Erythroblast (primary cell): Measurements from ENCODE around the gene GAL3ST2.

Experiments
- DNase-seq, 2 experiments: peaks; one replicate each; lab custom pipeline; 2025; lab: John Stamatoyannopoulos, UW
- GATA1 ChIP-seq: IDR thresholded peaks from 2 replicates; pipeline ENCODE4 v1.6.1; 2011; ENCODE audit warnings: low read depth, mild to moderate bottlenecking, control low read depth, low read length, moderate library complexity
- POLR2A ChIP-seq: IDR thresholded peaks from 2 replicates; pipeline ENCODE4 v1.6.1; 2011; ENCODE audit warnings: mild to moderate bottlenecking, low read length

GAL3ST2 gene

GRCh38 chr2:241834527-241835210 lies 58.0 kb downstream of the GAL3ST2 start:
- no peak for DNase-seq
- TF ChIP-seq POLR2A (no peak), GATA1 (no peak)

- TF ChIP-seq GATA1 (no peak), POLR2A (no peak)
- no peak for DNase-seq
These were observed 59.0 kb downstream of the GAL3ST2 start for GRCh38 chr2:241835611-241836010.

- DNase-seq, result no peak
- TF ChIP-seq POLR2A (no peak), GATA1 (no peak)
These were observed 59.7 kb downstream of the GAL3ST2 start for GRCh38 chr2:241836292-241836691.

GRCh38 chr2:241837197-241837965 lies 60.8 kb downstream of the GAL3ST2 start:
- no peak for DNase-seq
- TF ChIP-seq POLR2A, result no peak
- no peak for TF ChIP-seq GATA1

GRCh38 chr2:241841181-241842066 lies 64.8 kb downstream of the GAL3ST2 start:
- TF ChIP-seq POLR2A (no peak), GATA1 (no peak)
- DNase-seq, result no peak

GRCh38 chr2:241842067-241842415 lies 65.4 kb downstream of the GAL3ST2 start:
- TF ChIP-seq GATA1 (no peak), POLR2A (no peak)
- DNase-seq, result no peak

GRCh38 chr2:241842620-241843211 lies 66.1 kb downstream of the GAL3ST2 start:
- no peak for DNase-seq
- TF ChIP-seq GATA1 (no peak), POLR2A (no peak)

- no peak for DNase-seq
- no peak for TF ChIP-seq GATA1
- no peak for TF ChIP-seq POLR2A
These were observed 66.9 kb downstream of the GAL3ST2 start for GRCh38 chr2:241843321-241844065.

- peak; percentile 86 to 89 for DNase-seq
- TF ChIP-seq GATA1 (no peak), POLR2A (peak; percentile 28)
These were observed 67.6 kb downstream of the GAL3ST2 start for GRCh38 chr2:241844066-241844728.

GRCh38 chr2:241844831-241845578 lies 68.4 kb downstream of the GAL3ST2 start:
- no peak for DNase-seq
- TF ChIP-seq GATA1 (no peak), POLR2A (no peak)

- TF ChIP-seq POLR2A, result no peak
- TF ChIP-seq GATA1, result no peak
- DNase-seq, result no peak
These were observed 69.8 kb downstream of the GAL3ST2 start for GRCh38 chr2:241846406-241846805.
